ENCODE results near the gene TEAD3. TPM values are rescaled to one million over a fixed set of nuclear protein-coding genes. Genes with fewer than 3 reads are reported as not detected.

The TEAD3 gene
- total and polyA plus RNA-seq, 2 of the 4 experiments (the other 2 are of a cell fraction) = 5.2 to 28.0 TPM

- WGBS, 2 experiments (ENCODE audit: extremely low coverage in 2 of 2, insufficient read length in 1 of 2) = 0% methylated on average over 21 of the region's 37 CpGs; no CpG with 5 or more reads in 1 of the 2 experiments
- Histone ChIP-seq H4K5ac (ENCODE audit: low read depth, low read length) (peak overlapping the region; percentile 5; the same call in 1 of the 2 replicates), H2AK5ac (ENCODE audit: low read depth, low read length) (peak overlapping the region; percentile 93), H3K27me3 (ENCODE audit: control insufficient read depth, insufficient read depth, low read length) (no peaks in the 10 kb centered on the region), H3K9me3 (ENCODE audit: control insufficient read depth, insufficient read depth, low read length) (no peaks in the 10 kb centered on the region), H3K4me2 (ENCODE audit: low read depth, low read length) (peak overlapping the region; percentile 87), H3K4ac (ENCODE audit: low read depth, low read length) (peak overlapping the region; percentile 83), H4K8ac (ENCODE audit: low read depth in 2 of 2, low read length in 2 of 2) (peak overlapping the region in 1 of 2 experiments; percentile 79; a peak in 2 of 4 replicates), H3K36me3 (ENCODE audit: control insufficient read depth, insufficient read depth, low read length) (peaks cover 43% of the 10 kb centered on the region), H3K4me3 (ENCODE audit: insufficient read depth, low read depth, low read length) (peak overlapping the region; percentile 71), H3K79me1 (ENCODE audit: low read depth in 1 of 2, low read length in 2 of 2) (peaks cover 7 to 38% of the 10 kb centered on the region in 2 experiments; a peak in 3 of 4 replicates), H2AK9ac (replicated peaks; ENCODE audit: low read depth, low read length, poor library complexity) (peak overlapping the region; percentile 99), H2BK20ac (ENCODE audit: low read depth, low read length) (no peak overlapping the region), H2AFZ (replicated peaks; ENCODE audit: low read length, poor library complexity) (peak overlapping the region; percentile 19), H2BK120ac (ENCODE audit: low read depth, low read length) (peak overlapping the region; percentile 17), H3K23ac (ENCODE audit: low read depth, low read length) (peak overlapping the region; percentile 93), H3K4me1 (ENCODE audit: control insufficient read depth, insufficient read depth, low read length) (peaks cover 10% of the 10 kb centered on the region), H3K9ac (ENCODE audit: low read depth, low read length) (peak overlapping the region; percentile 88), H3K56ac (ENCODE audit: extremely low read depth, insufficient read depth, low read length) (peak overlapping the region; percentile 44), H3K14ac (replicated peaks; ENCODE audit: low read depth, low read length) (peak overlapping the region; percentile 94), H2BK15ac (ENCODE audit: low read depth, low read length) (no peak overlapping the region), H3K27ac (ENCODE audit: insufficient read depth, low read length) (peak overlapping the region; percentile 79), H4K20me1 (ENCODE audit: insufficient read depth, low read length) (peaks cover 59% of the 10 kb centered on the region), H3K9me1 (ENCODE audit: insufficient read depth, low read length) (no peaks in the 10 kb centered on the region), H3K18ac (ENCODE audit: low read depth, low read length) (no peak overlapping the region), H2BK5ac (ENCODE audit: low read depth, low read length, poor library complexity, severe bottlenecking) (peak overlapping the region; percentile 71), H4K91ac (ENCODE audit: insufficient read depth, low read depth, low read length) (peak overlapping the region; percentile 71)
- no peak for DNase-seq
- intact Hi-C loops (cut with micrococcal nuclease) (loop anchor here (1.0 to 5.0 kb wide), 2 partner anchors 127 to 172 kb away; partner anchors contain the start of genes DEF6 and PPARD), in situ Hi-C loops (cut with MboI; ENCODE audit: low sequenced_read_pairs) (no loop called here), dilution Hi-C loops (cut with HindIII; ENCODE audit: low sequenced_read_pairs, unreplicated experiment) (no loop called here)
- ChIA-PET POLR2A (ENCODE audit: unreplicated experiment) (no interaction called here), CTCF (no interaction called here)
- peak; percentile 1 for ATAC-seq (ENCODE audit: low read depth)
- BruUV-seq (replicated peaks) = no TSS peak
- no peak for TF ChIP-seq CHD1 (IDR thresholded peaks at IDR 0.05; ENCODE audit: low read depth, low read length)
- TF ChIP-seq BHLHE40 (IDR thresholded peaks at IDR 0.05; ENCODE audit: low read depth, low read length) = no peak
- no peak for TF ChIP-seq RCOR1 (IDR thresholded peaks at IDR 0.05; ENCODE audit: insufficient replicate concordance, low read length)
- TF ChIP-seq, protein P1, sequence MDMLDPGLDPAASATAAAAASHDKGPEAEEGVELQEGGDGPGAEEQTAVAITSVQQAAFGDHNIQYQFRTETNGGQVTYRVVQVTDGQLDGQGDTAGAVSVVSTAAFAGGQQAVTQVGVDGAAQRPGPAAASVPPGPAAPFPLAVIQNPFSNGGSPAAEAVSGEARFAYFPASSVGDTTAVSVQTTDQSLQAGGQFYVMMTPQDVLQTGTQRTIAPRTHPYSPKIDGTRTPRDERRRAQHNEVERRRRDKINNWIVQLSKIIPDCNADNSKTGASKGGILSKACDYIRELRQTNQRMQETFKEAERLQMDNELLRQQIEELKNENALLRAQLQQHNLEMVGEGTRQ (IDR thresholded peaks at IDR 0.05; ENCODE audit: low read depth, low read length) = no peak
- no peak for TF ChIP-seq ELK1 (IDR thresholded peaks at IDR 0.05; ENCODE audit: borderline replicate concordance, low read depth, low read length)
- no peak for TF ChIP-seq RFX5 (IDR thresholded peaks at IDR 0.05; ENCODE audit: low read depth, low read length)
- no peak for TF ChIP-seq RAD21 (IDR thresholded peaks at IDR 0.05; ENCODE audit: low read length)
- no peak for TF ChIP-seq MAFK (IDR thresholded peaks at IDR 0.05; ENCODE audit: low read depth, low read length)
- TF ChIP-seq MAZ (IDR thresholded peaks at IDR 0.05; ENCODE audit: borderline replicate concordance, low read depth, low read length) = no peak
- TF ChIP-seq POLR2A (IDR thresholded peaks at IDR 0.05; ENCODE audit: low read depth, low read length) = no peak
- no peak for TF ChIP-seq FOS (IDR thresholded peaks at IDR 0.05; ENCODE audit: low read depth, low read length)
- no peak for TF ChIP-seq MXI1 (IDR thresholded peaks at IDR 0.05; ENCODE audit: borderline replicate concordance, low read depth, low read length)
- TF ChIP-seq CEBPB (IDR thresholded peaks at IDR 0.05; ENCODE audit: low read depth, low read length) = no peak
- TF ChIP-seq SMC3 (IDR thresholded peaks at IDR 0.05; ENCODE audit: low read depth, low read length) = no peak
Measured at GRCh38 chr6:35468980-35469750, 27.7 kb downstream of the TEAD3 start.
